Measurements from ENCODE around the gene C1QTNF9.
"Not testable (repeated sequence)": the region's sequence is repeated elsewhere in the genome, so short reads cannot be mapped to it uniquely, and the experiment has no call there.

Gene C1QTNF9

GRCh38 chr13:24309300-24309699 lies at the start of gene C1QTNF9:
Gene C1QTNF9, plus strand, starts transcription at chr13:24309580. Its CDS starts 6,424 bp downstream, at chr13:24316004.
- not testable (repeated sequence) for DNase-seq (ENCODE audit: extremely low read depth, low read depth); H3K4me3 ChIP-seq (replicated peaks; ENCODE audit: low read depth, low read length)

- DNase-seq (ENCODE audit: extremely low read depth, low read depth) = no peak
- TF ChIP-seq CTCF (IDR thresholded peaks at IDR 0.05; ENCODE audit: low read depth, low read length, missing control alignments) = no peak
- H3K4me3 ChIP-seq (replicated peaks; ENCODE audit: low read depth, low read length) = no peak overlapping the region
Measured at GRCh38 chr13:24261566-24261965, 47.8 kb upstream of the C1QTNF9 start.

- DNase-seq (ENCODE audit: extremely low read depth, low read depth) = no peak
- no peak overlapping the region for H3K4me3 ChIP-seq (replicated peaks; ENCODE audit: low read depth, low read length)
- TF ChIP-seq CTCF (IDR thresholded peaks at IDR 0.05; ENCODE audit: low read depth, low read length, missing control alignments) = no peak
Measured at GRCh38 chr13:24263632-24264031, 45.7 kb upstream of the C1QTNF9 start.

- no peak for DNase-seq (ENCODE audit: extremely low read depth, low read depth)
- H3K4me3 ChIP-seq (replicated peaks; ENCODE audit: low read depth, low read length) = no peak overlapping the region
- TF ChIP-seq CTCF (IDR thresholded peaks at IDR 0.05; ENCODE audit: low read depth, low read length, missing control alignments) = no peak
Measured at GRCh38 chr13:24264976-24265375, 44.4 kb upstream of the C1QTNF9 start.

GRCh38 chr13:24265453-24265852 lies 43.9 kb upstream of the C1QTNF9 start:
- no peak overlapping the region for H3K4me3 ChIP-seq (replicated peaks; ENCODE audit: low read depth, low read length)
- TF ChIP-seq CTCF (IDR thresholded peaks at IDR 0.05; ENCODE audit: low read depth, low read length, missing control alignments) = no peak
- DNase-seq (ENCODE audit: extremely low read depth, low read depth) = no peak

- DNase-seq (ENCODE audit: extremely low read depth, low read depth) = no peak
- H3K4me3 ChIP-seq (replicated peaks; ENCODE audit: low read depth, low read length) = no peak overlapping the region
- no peak for TF ChIP-seq CTCF (IDR thresholded peaks at IDR 0.05; ENCODE audit: low read depth, low read length, missing control alignments)
Measured at GRCh38 chr13:24267274-24267673, 42.1 kb upstream of the C1QTNF9 start.

GRCh38 chr13:24267801-24268200 lies 41.6 kb upstream of the C1QTNF9 start:
- no peak for TF ChIP-seq CTCF (IDR thresholded peaks at IDR 0.05; ENCODE audit: low read depth, low read length, missing control alignments)
- no peak for DNase-seq (ENCODE audit: extremely low read depth, low read depth)
- no peak overlapping the region for H3K4me3 ChIP-seq (replicated peaks; ENCODE audit: low read depth, low read length)

Data from HFF-Myc (cell line).